Astrocyte of the hippocampus (primary cell): ENCODE data around the gene KRABD2.
"Not testable (repeated sequence)": the region's sequence is repeated elsewhere in the genome, so short reads cannot be mapped to it uniquely, and the experiment has no call there.

Experiments used
- DNase-seq: peaks from one replicate; pipeline ENCODE4 v3.0.0; 2011; ENCODE audit warnings: low read depth, low spot score

KRABD2 gene

DNA sequence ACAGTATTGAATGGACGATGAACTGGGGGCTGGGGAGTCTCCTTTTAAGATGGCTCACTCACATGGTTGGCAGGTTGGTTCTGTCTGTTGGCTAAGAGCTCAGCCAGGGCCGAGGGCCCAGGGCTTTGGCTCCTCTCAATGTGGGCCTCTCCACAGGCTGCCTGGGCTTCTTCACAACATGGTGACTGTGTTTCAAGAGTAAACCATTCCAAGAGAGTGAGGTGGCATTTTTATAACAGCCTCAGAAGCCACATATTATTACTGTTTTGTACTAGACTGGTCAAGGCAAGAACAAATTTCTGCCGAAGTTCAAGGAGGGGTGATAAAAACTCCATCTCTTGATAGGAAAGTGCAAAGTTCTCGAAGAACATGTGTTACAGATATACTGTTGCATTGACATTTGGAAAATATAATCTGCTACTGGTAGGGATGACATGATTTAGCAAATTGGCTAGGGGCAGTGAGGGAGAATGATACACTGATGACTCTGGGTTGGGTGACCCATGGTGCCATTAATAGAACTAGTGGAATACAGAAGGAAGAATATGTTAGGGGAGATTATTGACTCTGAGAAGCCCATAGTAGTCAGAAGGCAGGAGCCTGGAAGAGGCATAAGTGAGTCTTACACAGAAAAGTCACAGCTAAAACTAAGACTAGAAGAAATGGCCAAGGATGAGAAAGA, 13.7 kb downstream of the KRABD2 start:
- DNase-seq, result peak; percentile 59

GRCh38 chr17:8360751-8361150, 15.8 kb downstream of the KRABD2 start:
- peak; percentile 34 for DNase-seq

DNA sequence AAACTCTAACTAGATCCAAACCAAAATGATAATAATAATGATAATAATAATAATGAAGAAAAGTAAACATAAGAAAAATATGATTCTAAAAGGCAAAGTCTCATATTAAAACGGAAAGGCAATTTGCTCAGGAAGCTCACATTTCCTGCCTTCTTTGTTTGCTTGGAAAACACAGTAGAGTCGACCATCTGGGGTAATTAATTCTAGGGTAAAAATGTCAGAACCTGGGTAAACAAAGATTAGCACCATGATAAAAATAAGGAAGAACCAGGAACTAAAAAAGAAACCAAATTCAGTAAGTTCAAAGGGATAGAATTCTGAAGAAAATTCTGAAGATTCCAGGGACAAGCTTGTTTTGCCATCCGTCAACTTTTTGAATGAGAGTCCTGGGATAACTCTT, 16.2 kb downstream of the KRABD2 start:
- DNase-seq, result no peak

DNA sequence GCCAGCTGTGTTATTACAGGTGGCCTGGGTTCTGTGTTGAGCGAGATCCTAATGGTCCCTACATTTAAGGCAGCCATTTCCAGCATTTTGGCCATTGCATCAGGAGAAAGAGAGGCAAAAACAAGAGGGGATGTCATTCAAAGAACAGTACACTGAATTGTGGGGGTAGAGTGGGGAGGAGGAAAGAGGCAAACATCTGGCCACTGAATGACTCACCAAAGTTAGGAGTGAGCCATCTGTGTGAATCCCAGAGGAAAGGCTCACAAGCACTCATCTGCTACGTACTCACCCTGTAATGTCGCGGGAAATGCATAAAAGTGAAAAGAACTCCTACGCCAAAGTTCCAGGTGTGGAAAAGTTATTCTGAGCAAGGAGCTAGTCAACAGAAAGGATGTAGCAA, 16.7 kb downstream of the KRABD2 start:
- peak; percentile 29 for DNase-seq

GRCh38 chr17:8357910-8358309, 18.6 kb downstream of the KRABD2 start:
- DNase-seq, result no peak

DNA sequence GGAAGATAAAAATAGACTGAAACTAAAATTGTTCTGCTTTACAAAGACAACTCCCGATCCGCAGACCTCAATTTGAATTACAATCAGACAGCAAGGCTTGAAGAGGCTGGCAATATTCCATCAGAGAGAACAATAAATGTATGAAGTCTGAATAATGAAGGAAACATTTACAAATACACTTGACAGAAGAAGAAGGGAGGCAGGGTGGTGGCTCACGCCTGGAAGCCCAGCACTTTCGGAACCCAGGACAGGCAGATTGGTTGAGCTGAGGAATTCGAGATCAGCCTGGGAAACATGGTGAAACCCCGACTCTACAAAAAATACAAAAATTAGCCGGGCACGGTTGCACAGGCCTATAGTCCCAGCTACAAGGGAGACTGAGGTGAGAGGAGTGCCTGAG, 22.3 kb downstream of the KRABD2 start:
- DNase-seq, result peak; percentile 46

GRCh38 chr17:8353736-8354135, 22.8 kb downstream of the KRABD2 start:
- no peak for DNase-seq

DNA sequence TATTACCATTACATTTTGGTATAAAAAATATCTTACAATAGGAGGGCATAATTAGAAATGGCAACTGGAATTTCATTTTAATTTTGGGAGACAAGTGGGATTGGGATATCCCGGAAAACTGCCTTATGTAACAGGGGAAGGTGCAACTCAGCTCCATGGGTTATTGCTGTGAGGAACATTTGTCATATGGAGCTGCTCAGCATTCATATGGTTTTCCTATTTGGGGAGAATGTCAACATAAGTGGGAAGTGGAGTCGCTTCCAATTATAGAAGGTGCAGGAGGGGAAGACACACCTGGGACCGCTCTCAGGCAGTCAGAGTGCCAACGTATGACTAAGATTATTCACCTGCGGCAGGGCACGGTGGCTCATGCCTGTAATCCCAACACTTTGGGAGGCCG, 26.2 kb downstream of the KRABD2 start:
- no peak for DNase-seq

DNA sequence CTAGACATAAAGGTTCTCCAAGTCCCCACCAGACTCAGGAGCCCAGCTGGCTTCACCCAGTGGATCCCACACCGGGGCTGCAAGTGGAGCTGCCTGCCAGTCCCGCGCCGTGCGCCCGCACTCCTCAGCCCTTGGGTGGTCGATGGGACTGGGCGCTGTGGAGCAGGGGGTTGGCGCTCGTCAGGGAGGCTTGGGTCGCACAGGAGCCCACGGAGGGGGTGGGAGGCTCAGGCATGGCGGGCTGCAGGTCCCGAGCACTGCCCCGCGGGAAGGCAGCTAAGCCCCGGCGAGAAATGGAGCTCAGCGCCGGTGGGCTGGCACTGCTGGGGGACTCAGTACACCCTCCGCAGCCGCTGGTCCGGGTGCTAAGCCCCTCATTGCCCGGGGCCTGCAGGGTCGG, 29.5 kb downstream of the KRABD2 start:
- not testable (repeated sequence) for DNase-seq

GRCh38 chr17:8345951-8346665, 30.4 kb downstream of the KRABD2 start:
- DNase-seq, result no peak

GRCh38 chr17:8345052-8345690, 31.3 kb downstream of the KRABD2 start:
- no peak for DNase-seq

GRCh38 chr17:8341456-8341855, 35.0 kb downstream of the KRABD2 start:
- no peak for DNase-seq

DNA sequence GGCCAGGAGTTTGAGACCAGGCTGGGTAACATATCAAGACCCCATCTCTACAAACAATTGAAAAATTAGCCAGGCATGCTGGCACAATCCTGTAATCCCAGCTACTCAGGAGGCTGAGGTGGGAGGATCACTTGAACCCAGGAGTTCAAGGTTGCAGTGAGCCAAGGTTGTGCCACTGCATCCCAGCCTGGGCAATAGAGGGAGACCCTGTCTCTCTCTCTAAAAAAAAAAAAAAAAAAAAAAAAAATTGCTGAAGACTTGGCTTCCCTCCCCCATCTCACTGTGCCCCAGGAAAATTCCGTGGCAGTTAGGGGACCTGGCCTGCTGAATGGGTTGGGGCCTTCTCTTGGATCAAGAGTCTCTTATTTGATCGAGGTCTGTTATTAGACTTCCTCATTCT, 37.0 kb downstream of the KRABD2 start, which contains the start of gene ODF4:
TSS of gene ODF4 (plus strand) at position 301 of the 400 bp plus-strand sequence. CDS start 212 bp downstream, outside the sequence.
- no peak for DNase-seq

DNA sequence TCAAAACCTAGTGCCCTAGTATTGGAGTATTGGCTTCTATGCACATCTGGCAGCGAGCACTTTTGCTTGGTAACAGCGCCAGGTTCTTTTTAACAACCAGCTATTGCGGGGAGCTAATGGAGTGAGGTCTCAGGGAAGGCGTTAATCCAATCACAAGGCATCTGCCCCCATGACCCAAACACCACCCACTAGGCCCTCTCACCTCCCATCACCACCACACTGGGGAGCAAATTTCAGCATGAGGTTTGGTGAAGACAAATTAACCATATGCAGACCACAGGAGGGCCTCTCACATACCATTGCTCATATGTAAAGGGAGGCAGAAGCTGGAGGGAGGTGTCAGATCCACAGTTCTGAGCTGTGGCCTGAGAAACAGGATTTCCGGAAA, 37.8 kb downstream of the KRABD2 start:
- no peak for DNase-seq

DNA sequence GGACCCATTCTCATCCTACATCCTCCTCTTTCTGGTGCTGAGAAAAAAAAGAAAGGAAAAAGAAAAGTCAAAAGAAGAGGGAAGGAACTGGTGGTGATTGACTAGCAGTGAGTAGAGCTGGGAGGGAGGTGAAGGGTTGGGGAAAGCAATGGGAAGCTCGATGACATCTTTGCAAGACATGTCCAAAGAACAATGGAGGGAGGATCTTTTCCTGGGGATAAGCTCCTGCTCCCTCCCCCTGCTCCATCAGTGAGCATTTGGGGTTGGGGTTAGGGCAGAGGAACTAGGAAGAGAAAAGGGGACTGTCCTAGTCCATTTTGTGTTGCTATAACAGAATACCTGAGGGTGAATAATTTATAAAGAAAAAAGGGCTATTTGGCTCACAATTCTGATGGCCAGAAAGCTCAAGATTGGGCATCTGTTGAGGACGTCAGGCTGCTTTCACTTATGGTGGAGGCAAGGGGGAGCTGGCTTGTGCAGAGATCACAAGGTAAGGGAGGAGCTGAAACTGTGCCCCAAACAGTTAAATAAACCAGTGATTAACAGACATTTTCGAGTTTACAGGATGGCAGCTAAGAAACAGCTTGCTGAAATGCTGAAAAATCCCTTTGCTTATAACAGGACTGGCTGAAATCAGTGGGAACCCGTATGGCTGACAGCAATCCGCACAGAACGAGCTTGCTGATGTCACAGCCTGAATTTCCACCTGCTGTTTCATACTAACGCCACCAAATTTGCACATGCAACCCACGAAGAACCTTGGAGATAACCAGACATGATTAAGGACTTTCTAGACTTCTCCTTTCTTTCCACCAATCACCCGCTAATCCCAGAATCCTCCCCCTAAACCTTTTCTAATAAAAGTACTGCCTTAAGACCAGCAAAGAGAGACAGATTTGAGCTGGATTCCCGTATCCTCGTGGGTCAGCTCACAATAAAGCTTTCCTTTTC, 38.4 kb downstream of the KRABD2 start:
- no peak for DNase-seq

- DNase-seq, result no peak
These were observed 43.2 kb downstream of the KRABD2 start for GRCh38 chr17:8333281-8333680.

DNA sequence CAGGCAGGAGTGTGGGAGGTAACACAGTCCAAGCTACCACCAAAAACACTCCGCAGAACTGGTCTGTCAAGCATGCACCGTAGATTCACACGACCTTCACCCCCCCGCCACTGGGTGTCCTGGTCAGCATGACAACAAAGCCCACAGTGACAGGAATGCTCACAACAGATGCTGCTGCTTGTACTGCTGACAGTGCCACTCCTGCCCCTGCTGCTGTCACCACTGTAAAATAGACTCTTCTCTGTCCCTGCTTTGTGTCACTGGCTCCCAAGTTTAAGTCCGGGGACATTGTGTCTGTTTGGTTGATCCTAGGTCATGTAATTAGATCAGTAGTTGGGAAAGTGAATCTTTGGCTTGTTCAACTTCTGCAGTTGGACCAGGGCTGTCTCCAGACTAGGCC, 43.8 kb downstream of the KRABD2 start:
- DNase-seq, result no peak

DNA sequence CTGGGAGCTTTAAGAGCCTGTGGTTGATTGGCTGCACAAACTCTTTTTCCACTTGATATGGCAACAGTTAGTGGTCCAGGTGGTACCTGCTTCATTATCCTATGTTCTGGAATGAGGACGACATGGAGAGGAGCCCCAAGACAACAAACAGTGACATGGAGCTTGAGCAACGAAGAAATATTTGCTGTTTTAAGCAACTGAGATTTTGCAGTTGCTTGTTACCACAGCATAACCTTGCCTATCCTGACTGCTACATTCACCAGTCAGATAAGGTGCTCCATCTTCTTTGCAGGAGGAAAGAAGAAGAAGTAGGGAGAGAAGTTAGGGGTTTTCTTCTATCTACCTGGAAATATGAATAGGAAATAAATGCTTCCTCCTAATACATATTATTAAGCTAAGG, 44.4 kb downstream of the KRABD2 start:
- DNase-seq, result no peak

DNA sequence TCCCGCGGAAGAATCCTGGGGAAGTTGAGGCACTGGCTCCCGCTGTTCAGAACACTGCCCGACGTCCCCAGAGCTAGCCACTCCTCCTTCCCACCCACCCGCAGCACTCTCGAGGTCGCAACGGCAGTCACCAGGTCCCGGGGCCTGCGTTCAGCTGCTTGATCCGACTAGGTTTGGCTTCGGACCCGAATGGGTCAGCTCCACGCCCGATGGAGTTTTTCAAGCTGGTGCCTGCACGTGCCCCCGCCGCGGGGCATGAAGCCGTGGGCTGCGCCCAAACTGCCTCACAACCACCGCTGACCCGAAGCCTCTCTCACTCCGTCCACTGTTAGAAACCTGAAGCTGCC, 49.2 kb downstream of the KRABD2 start:
- DNase-seq, result no peak
